Activated CD4-positive, CD25-positive, alpha-beta regulatory T cell treated with anti-CD3 and anti-CD28 coated beads, Interleukin-2, amount 50 U/mL, for 16 hours (primary cell): Measurements from ENCODE around the gene CDH13.

Experiments used
- DNase-seq: peaks from one replicate; pipeline ENCODE4 v3.0.0-alpha.2; 2020; ENCODE audit warnings: low read depth, low spot score

The CDH13 gene

DNA sequence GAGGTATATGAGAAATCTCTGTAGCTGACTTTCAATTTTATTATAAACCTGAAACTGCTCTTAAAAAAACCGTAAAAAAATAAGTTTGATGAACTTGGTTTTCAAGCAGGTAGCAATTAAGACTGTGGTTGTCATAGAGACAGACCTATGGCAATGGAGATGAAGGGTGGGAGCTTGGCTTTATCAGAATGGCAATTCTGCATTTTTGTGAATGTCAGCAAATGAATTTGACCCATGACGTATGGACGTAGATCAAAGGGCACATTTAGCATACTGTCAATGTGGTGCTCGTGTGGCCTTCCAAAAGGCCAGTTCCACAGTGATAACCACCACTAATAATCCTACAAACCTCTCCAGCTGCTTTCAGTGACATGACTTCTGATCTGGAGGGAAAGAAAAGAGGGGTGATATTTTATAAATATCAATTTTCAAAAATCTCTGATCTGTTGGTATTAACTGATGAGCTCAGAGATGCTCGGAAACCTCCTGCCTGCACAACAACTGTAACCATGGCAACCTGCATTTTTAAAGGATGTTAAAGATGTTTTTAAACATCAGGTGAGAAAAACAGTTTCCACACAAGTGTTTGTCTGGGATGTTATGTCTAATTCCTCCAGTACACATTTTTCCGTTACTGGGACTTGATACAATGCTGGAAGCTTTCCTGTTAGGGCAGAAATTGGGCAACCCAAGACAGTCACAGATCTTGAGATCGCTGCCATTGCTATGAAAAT, 533.7 kb downstream of the CDH13 start:
- DNase-seq: no peak

- DNase-seq: no peak
Measured at GRCh38 chr16:83162791-83163190, 536.0 kb downstream of the CDH13 start.

DNA sequence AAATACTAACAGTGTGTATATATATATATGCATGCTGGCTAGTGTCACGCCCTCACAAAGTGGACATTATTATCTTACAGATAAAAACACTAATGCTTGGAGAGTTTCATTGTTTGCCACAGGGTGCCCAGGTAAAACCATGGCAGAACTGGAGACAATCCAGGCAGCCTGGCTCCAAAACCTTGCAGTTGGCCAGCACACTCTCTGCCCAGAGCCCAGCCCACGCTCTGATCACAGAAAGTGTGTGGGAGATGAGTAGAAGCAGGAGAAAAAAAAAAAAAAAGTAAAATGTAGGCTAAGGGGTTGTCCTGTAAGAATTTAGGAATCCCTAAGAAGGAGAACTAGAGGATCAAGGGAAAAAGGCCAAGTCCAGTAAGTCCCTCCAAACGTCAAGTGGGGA, 538.0 kb downstream of the CDH13 start:
- DNase-seq: no peak

DNA sequence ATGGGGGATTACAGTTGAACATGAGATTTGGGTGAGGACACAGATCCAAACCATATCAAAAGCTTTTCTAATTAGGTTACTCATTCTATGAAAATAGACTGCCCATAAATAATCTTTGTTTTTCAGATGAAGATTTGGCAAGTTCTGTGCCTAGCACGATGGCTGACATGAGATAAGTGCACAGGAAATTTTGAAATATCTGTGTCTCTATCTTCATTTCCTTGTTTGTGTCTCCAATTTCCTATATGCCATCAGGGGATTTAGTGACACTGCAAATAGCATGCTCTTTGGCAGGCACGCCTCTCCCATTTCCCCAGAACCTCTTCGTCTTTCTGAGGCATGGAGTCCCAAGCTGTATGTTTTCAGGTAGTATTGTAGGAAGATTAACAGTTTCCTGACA, 544.6 kb downstream of the CDH13 start:
- no peak for DNase-seq

- DNase-seq: no peak
Measured at GRCh38 chr16:83174671-83175070, 547.9 kb downstream of the CDH13 start.

DNA sequence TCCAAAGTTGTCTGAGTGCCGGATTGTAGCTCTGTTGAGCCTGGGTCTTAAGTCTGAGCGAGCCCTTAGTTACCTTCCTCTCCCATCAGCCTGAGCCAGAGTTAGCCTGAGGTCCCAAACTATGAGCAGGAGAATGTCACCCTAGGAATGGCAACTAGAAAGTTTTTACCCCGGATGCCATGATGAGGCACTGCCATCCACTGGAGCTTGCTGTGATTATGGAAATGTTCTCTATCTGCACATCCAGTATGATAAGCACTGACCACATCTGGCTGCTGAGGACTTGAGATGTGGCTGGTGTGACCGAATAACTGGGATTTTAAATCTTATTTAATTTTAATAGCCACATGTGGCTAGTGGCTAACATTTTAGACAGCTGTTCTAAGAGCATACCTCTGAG, 550.0 kb downstream of the CDH13 start:
- no peak for DNase-seq

- DNase-seq: no peak
Measured at GRCh38 chr16:83185902-83186301, 559.1 kb downstream of the CDH13 start.

GRCh38 chr16:83187405-83187804, 560.6 kb downstream of the CDH13 start:
- no peak for DNase-seq

GRCh38 chr16:83196796-83197195, 570.0 kb downstream of the CDH13 start:
- no peak for DNase-seq

- no peak for DNase-seq
Measured at GRCh38 chr16:83197450-83197849, 570.7 kb downstream of the CDH13 start.

GRCh38 chr16:83198977-83199376, 572.2 kb downstream of the CDH13 start:
- DNase-seq: no peak

DNA sequence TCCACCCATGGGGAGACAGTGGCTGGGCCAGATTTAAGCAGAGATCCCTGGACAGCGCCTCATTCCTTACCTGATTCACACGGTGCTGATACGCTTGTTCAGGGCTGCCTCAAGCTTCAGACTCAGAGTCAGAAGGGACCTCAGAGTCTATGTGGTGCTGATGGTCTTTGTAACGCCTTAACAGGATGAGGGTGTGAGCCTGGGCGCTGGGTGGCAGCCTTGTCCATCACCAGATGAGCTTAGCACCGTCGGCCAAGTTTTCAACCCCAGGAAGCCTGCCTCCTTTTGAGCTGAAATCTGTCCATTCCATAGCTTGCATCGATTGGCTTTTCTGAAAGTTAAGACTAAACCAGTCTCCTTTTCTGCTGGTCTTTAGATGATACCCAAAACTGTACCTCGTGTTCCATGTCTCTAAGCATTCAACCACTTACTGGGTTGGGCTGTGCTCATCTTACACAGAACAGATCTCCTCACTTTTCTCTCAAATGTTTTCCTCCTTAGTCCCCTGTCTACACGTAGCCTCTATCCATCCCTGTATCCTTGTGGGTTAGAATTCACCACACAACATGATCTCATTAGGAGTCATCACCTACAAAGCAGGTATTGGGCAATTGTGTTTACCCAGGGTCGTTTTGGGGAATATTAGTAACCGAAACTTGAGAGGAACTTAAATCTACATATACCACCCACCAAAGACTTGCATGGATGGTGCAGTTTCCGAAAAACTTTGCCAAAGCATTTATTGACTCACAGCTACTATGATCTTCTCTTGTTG, 573.4 kb downstream of the CDH13 start:
- DNase-seq: no peak

DNA sequence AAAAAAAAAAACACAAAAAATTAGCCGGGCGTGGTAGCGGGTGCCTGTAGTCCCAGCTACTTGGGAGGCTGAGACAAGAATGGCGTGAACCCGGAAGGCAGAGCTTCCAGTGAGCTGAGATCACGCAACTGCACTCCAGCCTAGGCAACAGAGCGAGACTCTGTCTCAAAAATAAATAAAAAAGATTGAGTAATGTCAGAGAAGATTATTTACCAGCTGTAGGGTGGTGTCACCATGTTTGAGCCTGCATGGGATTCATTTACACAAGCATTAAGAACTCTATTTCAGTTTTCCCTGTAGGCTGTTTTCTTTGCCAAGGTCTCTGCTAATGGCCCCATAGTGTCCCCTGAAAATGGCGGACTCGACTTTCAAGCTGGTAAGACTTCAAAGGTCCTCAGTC, 575.0 kb downstream of the CDH13 start:
- no peak for DNase-seq

DNA sequence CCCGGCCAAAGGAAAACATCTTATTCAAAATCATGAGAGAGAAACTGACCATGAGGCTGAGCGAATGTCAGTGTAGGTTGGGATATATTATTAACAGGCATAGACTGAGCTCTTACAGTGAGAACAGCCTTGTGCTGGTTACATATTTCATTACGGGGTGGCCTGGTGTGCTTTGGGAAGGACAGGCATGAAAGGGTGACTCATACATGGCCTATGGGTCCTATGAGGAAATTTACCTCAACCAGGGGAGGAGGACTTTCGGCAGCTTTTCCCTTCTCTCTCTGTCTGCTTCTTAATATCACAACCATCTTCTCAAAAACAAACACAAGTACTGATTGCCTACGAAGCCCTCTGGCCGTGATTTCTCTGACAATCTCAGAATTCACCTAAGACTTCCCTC, 579.1 kb downstream of the CDH13 start:
- DNase-seq: no peak

GRCh38 chr16:83206426-83206825, 579.7 kb downstream of the CDH13 start:
- DNase-seq: no peak

DNA sequence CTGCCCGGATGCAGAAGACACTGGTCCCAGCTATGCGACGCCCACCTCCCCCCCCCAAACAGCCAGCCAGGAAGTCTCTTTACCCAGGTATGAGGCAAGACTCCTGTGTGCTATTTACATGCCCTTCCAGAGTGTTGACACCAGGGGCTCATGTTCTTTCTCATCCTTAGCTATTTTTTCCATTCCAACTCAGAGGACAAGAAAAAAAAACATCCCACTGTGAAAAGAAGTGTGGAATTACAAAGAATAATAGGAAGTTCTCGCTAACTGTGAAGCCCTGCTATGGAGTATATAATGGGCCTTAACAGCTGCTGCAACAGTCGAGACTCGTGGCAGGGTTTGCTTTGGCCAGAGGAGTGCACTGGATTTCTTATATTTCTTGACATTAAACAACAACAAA, 584.9 kb downstream of the CDH13 start:
- DNase-seq: no peak

DNA sequence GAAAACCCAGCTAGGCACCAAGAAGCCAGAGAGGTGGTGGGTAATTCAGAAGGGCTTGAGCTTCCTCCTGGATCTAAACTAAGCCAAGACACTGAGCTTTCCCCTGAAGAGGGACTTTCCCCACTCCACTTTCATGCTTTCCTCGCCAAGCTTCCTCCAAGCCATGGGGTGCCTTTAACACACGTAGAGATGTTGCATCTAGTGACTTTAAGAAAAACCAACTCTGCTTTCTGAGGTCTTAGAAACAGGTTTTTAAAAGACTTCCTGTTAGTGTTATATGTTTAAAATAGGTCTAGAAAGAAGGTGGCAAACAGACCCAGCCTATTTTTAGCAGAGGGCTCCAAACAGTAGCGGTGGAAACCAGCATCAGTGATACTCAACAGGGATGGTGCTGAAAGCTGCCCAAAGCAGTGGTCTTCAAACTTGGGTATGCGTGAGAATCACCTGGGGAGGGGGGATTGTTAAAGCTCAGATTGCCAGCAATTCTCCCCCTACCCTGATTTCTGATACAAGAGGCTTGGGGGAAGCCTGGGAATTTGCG, 585.6 kb downstream of the CDH13 start:
- no peak for DNase-seq

- DNase-seq: no peak
Measured at GRCh38 chr16:83214671-83215070, 587.9 kb downstream of the CDH13 start.

DNA sequence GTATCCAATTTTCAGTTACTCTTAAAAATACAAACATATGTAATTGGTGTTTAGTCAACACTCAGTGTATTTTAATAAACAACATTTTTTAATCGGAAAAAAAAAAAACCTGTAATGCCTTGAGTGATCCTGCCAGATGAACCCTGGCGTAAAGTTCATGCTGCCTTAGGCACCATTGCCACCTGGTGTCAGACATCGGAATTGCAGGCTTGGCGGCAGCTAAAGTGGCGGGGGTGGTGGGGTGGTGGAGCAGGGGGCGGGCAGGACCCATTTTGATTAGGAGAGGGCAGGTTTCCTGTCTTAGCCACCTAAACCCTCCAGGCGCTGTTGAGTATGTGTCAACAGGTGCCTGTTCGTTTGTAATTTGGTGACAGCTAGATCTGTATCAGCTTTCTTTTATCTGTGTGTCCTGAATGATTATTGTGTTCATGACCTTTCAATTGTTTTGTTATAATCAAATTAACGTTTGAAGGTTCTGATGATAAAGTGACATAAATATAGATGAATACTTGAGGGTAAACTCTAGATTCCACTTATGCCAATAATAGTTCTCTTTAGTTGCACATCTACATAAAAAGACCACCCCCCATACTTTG, 588.7 kb downstream of the CDH13 start:
- peak; percentile 3 for DNase-seq

DNA sequence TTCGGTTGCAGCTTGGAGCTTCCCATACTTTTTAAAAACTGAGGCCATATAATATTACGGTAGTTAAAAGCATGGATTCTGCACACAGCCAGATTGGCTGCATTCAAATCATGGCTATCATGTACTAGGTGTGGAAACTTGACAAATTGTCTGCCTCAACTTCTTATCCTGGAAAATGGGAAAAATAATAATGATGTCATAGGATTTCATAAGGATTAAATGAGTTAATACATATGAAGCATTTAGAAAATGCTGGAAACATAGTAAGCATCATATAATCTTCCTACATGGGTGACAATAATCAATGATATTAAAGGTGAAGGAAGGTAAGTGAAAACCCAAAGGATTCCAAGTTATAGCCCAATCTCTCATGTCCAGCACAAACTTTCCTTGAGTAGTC, 592.5 kb downstream of the CDH13 start:
- DNase-seq: no peak

- DNase-seq: no peak
Measured at GRCh38 chr16:83220066-83220465, 593.3 kb downstream of the CDH13 start.

- no peak for DNase-seq
Measured at GRCh38 chr16:83224642-83225041, 597.9 kb downstream of the CDH13 start.

DNA sequence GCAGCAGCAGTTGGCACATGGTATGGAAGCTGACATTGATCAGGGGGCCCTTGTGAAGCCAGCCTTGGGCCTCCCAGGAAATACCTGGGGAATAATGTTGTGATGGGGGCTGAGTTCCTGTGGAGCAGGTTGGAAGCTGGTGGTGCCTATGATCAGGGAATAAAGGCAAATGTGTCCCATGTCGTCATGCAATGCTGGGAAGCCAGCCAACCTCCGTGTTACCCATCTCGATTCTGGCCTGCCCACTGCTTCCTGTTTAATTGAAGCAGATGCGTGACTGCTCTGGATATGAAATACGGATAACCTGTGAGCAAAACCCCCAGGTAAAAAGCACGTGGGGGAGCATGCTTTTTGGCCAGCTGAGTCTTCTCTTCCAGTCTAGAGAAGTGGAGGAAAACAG, 600.6 kb downstream of the CDH13 start:
- DNase-seq: no peak
